ENCODE data around the gene CLDN10. TPM values are rescaled to one million over a fixed set of nuclear protein-coding genes. Genes with fewer than 3 reads are reported as not detected.
"Not testable (repeated sequence)": the region's sequence is repeated elsewhere in the genome, so short reads cannot be mapped to it uniquely, and the experiment has no call there.

The CLDN10 gene
- total RNA-seq, 2 experiments from 2014 or later = not detected

DNA sequence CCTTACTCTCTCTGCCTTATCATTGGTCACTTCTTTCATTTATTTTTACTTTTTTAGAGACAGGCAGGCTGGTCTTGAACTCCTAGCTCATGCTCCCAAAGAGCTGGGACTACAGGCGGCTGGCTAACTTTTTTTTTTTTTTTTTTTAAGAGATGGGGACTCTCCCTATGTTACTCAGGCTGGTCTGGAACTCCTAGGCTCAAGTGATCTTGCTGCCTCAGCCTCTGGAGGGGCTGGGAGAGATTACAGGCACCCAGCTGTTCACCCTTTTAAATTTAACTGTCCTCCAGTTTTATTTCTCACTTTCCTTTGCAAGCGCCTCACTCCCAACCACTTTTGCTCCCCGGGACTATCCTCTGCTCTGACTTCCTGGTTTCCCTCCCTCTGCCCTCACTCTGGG, 5.6 kb upstream of the CLDN10 start:
- no peaks in the 10 kb centered on the region for H3K36me3 Mint-ChIP-seq (ENCODE audit: low read depth)
- peaks cover 4% of the 10 kb centered on the region for H3K4me1 Mint-ChIP-seq (ENCODE audit: low read depth)
- ChIA-PET POLR2A (no interaction called here), CTCF (no interaction called here)
- no peak for DNase-seq
- H3K27me3 Mint-ChIP-seq (ENCODE audit: low read depth) = peaks cover 28% of the 10 kb centered on the region
- no peak overlapping the region for H3K27ac Mint-ChIP-seq
- H3K4me3 Mint-ChIP-seq = no peak overlapping the region
- H3K9me3 Mint-ChIP-seq (ENCODE audit: insufficient read depth) = no peaks in the 10 kb centered on the region
- ATAC-seq = no peak

- Mint-ChIP-seq H3K27ac (no peak overlapping the region), H3K4me3 (no peak overlapping the region), H3K27me3 (ENCODE audit: low read depth) (peaks cover 29% of the 10 kb centered on the region), H3K9me3 (ENCODE audit: insufficient read depth) (no peaks in the 10 kb centered on the region), H3K4me1 (ENCODE audit: low read depth) (peaks cover 4% of the 10 kb centered on the region), H3K36me3 (ENCODE audit: low read depth) (no peaks in the 10 kb centered on the region)
- ChIA-PET POLR2A (no interaction called here), CTCF (interaction anchor here (0.6 to 1.9 kb wide), 2 partner anchors 11 to 286 kb away, joined by 3 to 6 read pairs; no protein-coding TSS in a partner anchor)
- ATAC-seq (no peak), DNase-seq (no peak)
Measured at GRCh38 chr13:95547531-95548167, 4.9 kb upstream of the CLDN10 start.

DNA sequence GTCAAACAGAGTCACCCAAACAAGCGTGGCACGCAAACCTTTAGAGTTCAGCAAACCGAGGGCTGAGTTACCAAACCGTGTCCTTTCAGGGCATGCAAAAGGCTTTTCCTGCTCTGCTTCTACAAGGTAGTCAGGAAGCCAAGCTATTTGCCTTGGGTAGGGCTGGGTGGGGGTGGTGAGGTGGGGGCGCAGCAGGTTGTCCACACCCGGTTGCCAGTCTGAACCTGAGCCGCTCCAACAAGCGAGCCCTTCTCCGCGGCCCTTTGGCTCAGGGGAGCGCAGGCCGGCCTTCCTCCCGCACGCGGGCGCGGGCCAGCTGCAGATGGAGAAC, 347 bp upstream of the CLDN10 start:
- peaks cover 55% of the 10 kb centered on the region for H3K27me3 Mint-ChIP-seq (ENCODE audit: low read depth)
- H3K27ac Mint-ChIP-seq = no peak overlapping the region
- ATAC-seq = no peak
- POLR2A ChIA-PET = no interaction called here
- no peak overlapping the region for H3K4me3 Mint-ChIP-seq
- H3K36me3 Mint-ChIP-seq (ENCODE audit: low read depth) = no peaks in the 10 kb centered on the region
- CTCF ChIA-PET = interaction anchor here (1.4 kb wide), 1 partner anchor 20 kb away, joined by 4 read pairs; no protein-coding TSS in a partner anchor
- H3K9me3 Mint-ChIP-seq (ENCODE audit: insufficient read depth) = no peaks in the 10 kb centered on the region
- DNase-seq = no peak
- H3K4me1 Mint-ChIP-seq (ENCODE audit: low read depth) = peaks cover 16% of the 10 kb centered on the region

- Mint-ChIP-seq H3K4me1 (ENCODE audit: low read depth) (peaks cover 16% of the 10 kb centered on the region), H3K4me3 (no peak overlapping the region), H3K27me3 (ENCODE audit: low read depth) (peaks cover 50% of the 10 kb centered on the region), H3K36me3 (ENCODE audit: low read depth) (no peaks in the 10 kb centered on the region), H3K9me3 (ENCODE audit: insufficient read depth) (no peaks in the 10 kb centered on the region), H3K27ac (no peak overlapping the region)
- ATAC-seq (no peak), DNase-seq (no peak)
- POLR2A ChIA-PET = no interaction called here
- CTCF ChIA-PET = no interaction called here
Measured at GRCh38 chr13:95553581-95554385, 1.3 kb downstream of the CLDN10 start.

GRCh38 chr13:95557013-95557412, 4.5 kb downstream of the CLDN10 start:
- no peak for DNase-seq
- POLR2A ChIA-PET = no interaction called here
- H3K27me3 Mint-ChIP-seq (ENCODE audit: low read depth) = peaks cover 32% of the 10 kb centered on the region

DNA sequence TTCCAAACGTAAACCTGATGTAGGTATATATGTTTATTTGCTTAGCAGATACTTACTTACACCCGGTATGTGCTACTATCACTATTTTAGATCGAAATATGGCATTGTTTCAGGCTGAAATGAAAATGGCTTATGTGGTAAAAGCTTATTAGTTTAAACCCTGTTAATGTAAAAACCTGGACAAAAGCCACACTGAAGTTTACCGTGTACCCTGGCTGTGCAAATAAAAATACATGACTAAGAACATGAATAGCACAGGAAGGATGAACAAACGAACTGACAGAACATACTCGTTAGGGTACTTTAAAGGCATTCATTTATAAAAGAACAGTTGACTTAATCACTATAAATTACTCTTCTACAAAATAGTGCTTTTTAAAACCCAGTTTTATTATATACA, 6.6 kb downstream of the CLDN10 start:
- Mint-ChIP-seq H3K4me1 (ENCODE audit: low read depth) (peaks cover 3% of the 10 kb centered on the region), H3K27ac (no peak overlapping the region), H3K27me3 (ENCODE audit: low read depth) (peaks cover 20% of the 10 kb centered on the region), H3K9me3 (ENCODE audit: insufficient read depth) (no peaks in the 10 kb centered on the region), H3K36me3 (ENCODE audit: low read depth) (no peaks in the 10 kb centered on the region), H3K4me3 (no peak overlapping the region)
- ChIA-PET CTCF (no interaction called here), POLR2A (no interaction called here)
- no peak for DNase-seq
- no peak for ATAC-seq

More at GRCh38 chr13:95557013-95557412, 4.5 kb downstream of the CLDN10 start:
- ATAC-seq = no peak
- peaks cover 12% of the 10 kb centered on the region for H3K4me1 Mint-ChIP-seq (ENCODE audit: low read depth)
- H3K4me3 Mint-ChIP-seq = no peak overlapping the region
- H3K36me3 Mint-ChIP-seq (ENCODE audit: low read depth) = no peaks in the 10 kb centered on the region
- CTCF ChIA-PET = interaction anchor here (2.1 kb wide), 1 partner anchor 20 kb away, joined by 5 read pairs; no protein-coding TSS in a partner anchor
- no peaks in the 10 kb centered on the region for H3K9me3 Mint-ChIP-seq (ENCODE audit: insufficient read depth)
- H3K27ac Mint-ChIP-seq = no peak overlapping the region

DNA sequence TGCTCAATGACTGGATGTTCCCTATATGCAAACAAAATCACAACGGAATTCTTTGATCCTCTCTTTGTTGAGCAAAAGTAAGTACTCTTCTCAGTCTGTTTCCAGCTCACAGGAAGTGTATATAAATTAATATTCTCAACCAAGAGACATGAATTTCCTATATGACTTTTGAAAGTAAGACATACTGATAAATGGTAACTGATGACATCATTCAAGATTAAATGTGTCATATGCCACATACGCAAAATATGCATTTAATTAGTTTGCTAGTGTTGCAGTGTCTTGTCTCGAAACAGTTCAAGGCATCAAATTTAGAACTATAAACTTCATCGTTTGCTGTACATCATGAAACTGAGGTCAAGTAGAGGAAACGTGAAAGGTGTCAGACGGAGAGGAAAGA, 7.9 kb downstream of the CLDN10 start:
- H3K9me3 Mint-ChIP-seq (ENCODE audit: insufficient read depth) = no peaks in the 10 kb centered on the region
- no peak overlapping the region for H3K27ac Mint-ChIP-seq
- ChIA-PET POLR2A (no interaction called here), CTCF (interaction anchor here (1.8 kb wide), 1 partner anchor 23 kb away, joined by 4 read pairs; no protein-coding TSS in a partner anchor)
- H3K36me3 Mint-ChIP-seq (ENCODE audit: low read depth) = no peaks in the 10 kb centered on the region
- ATAC-seq = no peak
- H3K4me1 Mint-ChIP-seq (ENCODE audit: low read depth) = no peaks in the 10 kb centered on the region
- no peak overlapping the region for H3K4me3 Mint-ChIP-seq
- no peak for DNase-seq
- H3K27me3 Mint-ChIP-seq (ENCODE audit: low read depth) = peaks cover 13% of the 10 kb centered on the region

DNA sequence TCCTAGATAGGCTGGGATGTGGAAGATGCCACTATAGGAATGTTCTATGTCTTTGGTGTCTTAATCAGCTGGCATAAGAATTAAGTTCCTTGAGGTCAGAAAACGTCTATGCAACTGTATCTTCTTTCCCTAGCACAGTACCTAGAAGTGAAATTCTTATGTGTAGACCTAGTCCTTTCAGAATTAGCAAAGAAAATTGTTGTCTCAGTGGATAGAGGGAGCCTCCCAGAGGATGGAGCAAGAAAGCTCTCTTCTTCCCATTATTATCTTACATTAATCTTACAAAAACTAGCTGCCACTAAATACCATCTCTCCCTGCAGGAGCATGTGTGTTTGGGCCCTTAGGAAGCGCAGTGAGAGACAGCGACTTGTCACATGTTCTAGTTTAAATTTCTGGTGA, 11.6 kb downstream of the CLDN10 start:
- POLR2A ChIA-PET = interaction anchor here (0.8 kb wide), 1 partner anchor 30 kb away, joined by 3 read pairs; no protein-coding TSS in a partner anchor
- no peak overlapping the region for H3K4me3 Mint-ChIP-seq
- CTCF ChIA-PET = interaction anchor here (1.2 kb wide), 1 partner anchor 27 kb away, joined by 3 read pairs; no protein-coding TSS in a partner anchor
- H3K9me3 Mint-ChIP-seq (ENCODE audit: insufficient read depth) = no peaks in the 10 kb centered on the region
- H3K27me3 Mint-ChIP-seq (ENCODE audit: low read depth) = peaks cover 2% of the 10 kb centered on the region
- H3K27ac Mint-ChIP-seq = no peak overlapping the region
- no peak for DNase-seq
- H3K4me1 Mint-ChIP-seq (ENCODE audit: low read depth) = no peaks in the 10 kb centered on the region
- H3K36me3 Mint-ChIP-seq (ENCODE audit: low read depth) = no peaks in the 10 kb centered on the region
- ATAC-seq = no peak

DNA sequence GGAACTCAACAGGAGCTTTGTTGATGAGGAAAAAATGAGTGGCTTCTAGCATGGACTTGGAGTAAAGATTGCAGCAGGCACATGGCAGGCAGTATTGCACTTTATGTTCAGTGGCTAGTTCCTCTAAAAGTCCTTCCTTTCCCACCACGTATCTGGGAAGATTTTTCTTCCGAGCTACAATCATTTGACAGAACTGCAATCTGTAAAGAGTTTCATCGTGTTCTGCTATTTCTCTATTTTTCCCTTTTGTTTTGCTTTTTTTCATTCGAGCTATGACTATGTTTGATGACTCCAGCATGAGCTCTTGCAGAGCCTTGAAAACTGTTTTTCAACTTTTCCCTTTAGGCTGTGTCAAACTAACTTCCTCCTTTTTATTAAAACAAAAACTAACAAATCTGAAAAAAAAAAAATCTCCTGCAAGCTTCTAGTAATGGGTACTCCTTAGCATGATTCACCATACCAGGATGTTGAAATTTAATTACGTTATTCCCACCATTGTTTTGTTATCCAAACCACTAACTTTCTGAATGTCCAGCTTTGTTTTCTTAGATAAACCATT, 12.3 kb downstream of the CLDN10 start:
- Mint-ChIP-seq H3K9me3 (ENCODE audit: insufficient read depth) (no peaks in the 10 kb centered on the region), H3K4me3 (no peak overlapping the region), H3K36me3 (ENCODE audit: low read depth) (no peaks in the 10 kb centered on the region), H3K4me1 (ENCODE audit: low read depth) (no peaks in the 10 kb centered on the region), H3K27me3 (ENCODE audit: low read depth) (peaks cover 2% of the 10 kb centered on the region), H3K27ac (no peak overlapping the region)
- ChIA-PET POLR2A (no interaction called here), CTCF (interaction anchor here (1.2 kb wide), 1 partner anchor 28 kb away, joined by 3 read pairs; no protein-coding TSS in a partner anchor)
- ATAC-seq = no peak
- no peak for DNase-seq

DNA sequence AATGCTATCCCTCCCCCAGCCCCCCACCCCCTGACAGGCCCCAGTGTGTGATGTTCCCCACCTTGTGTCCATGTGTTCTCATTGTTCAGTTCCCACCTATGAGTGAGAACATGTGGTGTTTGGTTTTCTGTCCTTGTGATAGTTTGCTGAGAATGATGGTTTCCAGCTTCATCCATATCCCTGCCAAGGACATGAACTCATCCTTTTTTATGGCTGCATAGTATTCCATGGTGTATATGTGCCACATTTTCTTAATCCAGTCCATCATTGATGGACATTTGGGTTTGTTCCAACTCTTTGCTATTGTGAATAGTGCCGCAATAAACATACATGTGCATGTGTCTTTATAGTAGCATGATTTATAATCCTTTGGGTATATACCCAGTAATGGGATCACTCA, 13.2 kb downstream of the CLDN10 start:
- ATAC-seq = not testable (repeated sequence)

DNA sequence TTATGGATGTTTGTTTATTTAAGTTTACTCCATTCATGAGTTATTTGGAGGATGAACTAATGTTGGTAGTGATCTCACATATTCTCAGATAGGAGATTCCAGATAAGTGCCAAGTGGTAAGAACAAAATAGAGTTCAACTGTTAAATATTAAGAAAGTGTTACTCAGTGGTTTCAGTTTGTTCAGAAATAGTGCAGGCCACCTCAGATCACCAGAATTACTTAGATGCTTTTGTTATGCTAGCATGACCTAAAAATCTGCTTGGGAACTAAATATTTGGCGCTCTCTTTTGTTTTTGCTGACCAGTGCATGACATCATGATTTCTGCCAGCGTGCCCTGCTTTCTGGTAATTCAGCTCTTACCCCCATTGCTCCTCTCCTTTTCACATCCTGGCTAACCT, 15.6 kb downstream of the CLDN10 start:
- Mint-ChIP-seq H3K4me1 (ENCODE audit: low read depth) (no peaks in the 10 kb centered on the region), H3K27ac (no peak overlapping the region), H3K9me3 (ENCODE audit: insufficient read depth) (no peaks in the 10 kb centered on the region), H3K4me3 (no peak overlapping the region), H3K27me3 (ENCODE audit: low read depth) (peaks cover 2% of the 10 kb centered on the region), H3K36me3 (ENCODE audit: low read depth) (no peaks in the 10 kb centered on the region)
- ATAC-seq (no peak), DNase-seq (no peak)
- ChIA-PET CTCF (no interaction called here), POLR2A (no interaction called here)

More for the DNA sequence above, 13.2 kb downstream of the CLDN10 start:
- H3K9me3 Mint-ChIP-seq (ENCODE audit: insufficient read depth); H3K27ac Mint-ChIP-seq; H3K27me3 Mint-ChIP-seq (ENCODE audit: low read depth); H3K36me3 Mint-ChIP-seq (ENCODE audit: low read depth); H3K4me3 Mint-ChIP-seq; DNase-seq; POLR2A ChIA-PET; CTCF ChIA-PET; H3K4me1 Mint-ChIP-seq (ENCODE audit: low read depth): not testable (repeated sequence)

DNA sequence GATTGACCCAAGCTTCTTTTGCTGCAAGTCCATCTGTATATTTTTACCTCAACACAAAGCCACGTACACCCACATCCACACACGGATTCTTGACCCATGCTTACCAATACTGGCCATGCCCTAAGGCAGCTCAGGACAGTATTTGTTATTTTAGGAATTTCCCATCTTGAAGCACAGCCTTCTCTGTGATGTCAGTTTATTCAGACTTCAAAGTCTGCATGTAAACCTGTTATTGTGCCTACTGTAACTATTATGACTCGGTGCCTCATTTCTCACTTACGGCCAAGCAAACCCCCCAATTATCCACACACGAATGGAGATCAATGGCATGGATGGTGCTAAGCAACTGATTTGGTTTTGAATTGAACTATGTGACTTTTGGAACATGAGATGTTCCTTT, 17.5 kb downstream of the CLDN10 start:
- no peaks in the 10 kb centered on the region for H3K9me3 Mint-ChIP-seq (ENCODE audit: insufficient read depth)
- ChIA-PET CTCF (no interaction called here), POLR2A (no interaction called here)
- DNase-seq (no peak), ATAC-seq (no peak)
- no peaks in the 10 kb centered on the region for H3K36me3 Mint-ChIP-seq (ENCODE audit: low read depth)
- H3K4me1 Mint-ChIP-seq (ENCODE audit: low read depth) = no peaks in the 10 kb centered on the region
- H3K4me3 Mint-ChIP-seq = no peak overlapping the region
- H3K27me3 Mint-ChIP-seq (ENCODE audit: low read depth) = no peaks in the 10 kb centered on the region
- H3K27ac Mint-ChIP-seq = no peak overlapping the region
